ENCODE results near the gene ARMH4.

ARMH4 gene

GRCh38 chr14:58177125-58177524 is 25.1 kb upstream of the ARMH4 start:
- Histone ChIP-seq H3K4me2 (ENCODE audit: low read length) (no peak overlapping the region), H3K79me2 (no peaks in the 10 kb centered on the region), H3K36me3 (ENCODE audit: control insufficient read depth, insufficient read depth, low read length) (no peaks in the 10 kb centered on the region), H3K4me1 (peaks cover 4% of the 10 kb centered on the region), H3K27ac (no peak overlapping the region), H3K9me3 (ENCODE audit: control insufficient read depth, low read length) (no peaks in the 10 kb centered on the region), H2AFZ (peak overlapping the region; percentile 48), H3K4me3 (ENCODE audit: low read depth, low read length) (no peak overlapping the region), H3K9ac (no peak overlapping the region), H3K27me3 (ENCODE audit: control insufficient read depth, insufficient read depth, low read length) (no peaks in the 10 kb centered on the region)
- TF ChIP-seq CTCF (IDR thresholded peaks at IDR 0.05) = no peak

- no peaks in the 10 kb centered on the region for H3K79me2 ChIP-seq
- peak overlapping the region; percentile 56 for H3K4me2 ChIP-seq (ENCODE audit: low read length)
- H3K9me3 ChIP-seq (ENCODE audit: control insufficient read depth, low read length) = no peaks in the 10 kb centered on the region
- peak overlapping the region; percentile 96 for H2AFZ ChIP-seq
- H3K36me3 ChIP-seq (ENCODE audit: control insufficient read depth, insufficient read depth, low read length) = no peaks in the 10 kb centered on the region
- H3K27ac ChIP-seq = peak overlapping the region; percentile 94
- peak overlapping the region; percentile 23 for H3K4me3 ChIP-seq (ENCODE audit: low read depth, low read length)
- H3K27me3 ChIP-seq (ENCODE audit: control insufficient read depth, insufficient read depth, low read length) = no peaks in the 10 kb centered on the region
- H3K4me1 ChIP-seq = peaks cover 13% of the 10 kb centered on the region
- no peak overlapping the region for H3K9ac ChIP-seq
- no peak for TF ChIP-seq CTCF (IDR thresholded peaks at IDR 0.05)
These were observed 19.1 kb upstream of the ARMH4 start for GRCh38 chr14:58171090-58171489.

- Histone ChIP-seq H3K4me3 (ENCODE audit: low read depth, low read length) (no peak overlapping the region), H3K27ac (no peak overlapping the region), H2AFZ (no peak overlapping the region), H3K36me3 (ENCODE audit: control insufficient read depth, insufficient read depth, low read length) (no peaks in the 10 kb centered on the region), H3K9me3 (ENCODE audit: control insufficient read depth, low read length) (no peaks in the 10 kb centered on the region), H3K9ac (no peak overlapping the region), H3K4me1 (peaks cover 13% of the 10 kb centered on the region), H3K4me2 (ENCODE audit: low read length) (no peak overlapping the region), H3K27me3 (ENCODE audit: control insufficient read depth, insufficient read depth, low read length) (no peaks in the 10 kb centered on the region), H3K79me2 (no peaks in the 10 kb centered on the region)
- no peak for TF ChIP-seq CTCF (IDR thresholded peaks at IDR 0.05)
These were observed 15.9 kb upstream of the ARMH4 start for GRCh38 chr14:58167891-58168290.

- no peak overlapping the region for H3K27ac ChIP-seq
- H3K4me1 ChIP-seq = peaks cover 13% of the 10 kb centered on the region
- H3K36me3 ChIP-seq (ENCODE audit: control insufficient read depth, insufficient read depth, low read length) = no peaks in the 10 kb centered on the region
- no peaks in the 10 kb centered on the region for H3K79me2 ChIP-seq
- TF ChIP-seq CTCF (IDR thresholded peaks at IDR 0.05) = no peak
- no peak overlapping the region for H2AFZ ChIP-seq
- no peak overlapping the region for H3K9ac ChIP-seq
- no peaks in the 10 kb centered on the region for H3K27me3 ChIP-seq (ENCODE audit: control insufficient read depth, insufficient read depth, low read length)
- H3K4me2 ChIP-seq (ENCODE audit: low read length) = no peak overlapping the region
- H3K9me3 ChIP-seq (ENCODE audit: control insufficient read depth, low read length) = no peaks in the 10 kb centered on the region
- no peak overlapping the region for H3K4me3 ChIP-seq (ENCODE audit: low read depth, low read length)
These were observed 15.0 kb upstream of the ARMH4 start for GRCh38 chr14:58167057-58167456.

Data from parathyroid adenoma (tissue), 2 donors.